GM12892 (cell line): ENCODE measurements around the gene PRDM2.

Experiments used
- POLR2A ChIP-seq: IDR thresholded peaks from 2 replicates; pipeline ENCODE4 v1.6.1; 2011; ENCODE audit warnings: low read depth, low read length, control low read depth
- TAF1 ChIP-seq: IDR thresholded peaks from 2 replicates; pipeline ENCODE4 v1.6.1; 2011; ENCODE audit warnings: low read depth, mild to moderate bottlenecking, control low read depth, low read length, borderline replicate concordance

DNA sequence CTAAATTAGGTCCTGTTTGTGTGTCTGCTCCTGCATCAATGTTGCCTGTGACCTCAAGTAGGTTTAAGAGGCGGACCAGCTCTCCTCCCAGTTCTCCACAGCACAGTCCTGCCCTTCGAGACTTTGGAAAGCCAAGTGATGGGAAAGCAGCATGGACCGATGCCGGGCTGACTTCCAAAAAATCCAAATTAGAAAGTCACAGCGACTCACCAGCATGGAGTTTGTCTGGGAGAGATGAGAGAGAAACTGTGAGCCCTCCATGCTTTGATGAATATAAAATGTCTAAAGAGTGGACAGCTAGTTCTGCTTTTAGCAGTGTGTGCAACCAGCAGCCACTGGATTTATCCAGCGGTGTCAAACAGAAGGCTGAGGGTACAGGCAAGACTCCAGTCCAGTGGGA is 79.9 kb downstream of the PRDM2 start:
- no peak for TF ChIP-seq TAF1
- no peak; the same call in 1 of the 2 replicates for TF ChIP-seq POLR2A
